H1 (cell line): Measurements from ENCODE around the gene MKNK2. TPM values are rescaled to one million over a fixed set of nuclear protein-coding genes. Genes with fewer than 3 reads are reported as not detected.

ENCODE experiments used
- CTCF ChIA-PET: fragments of 300-600 bp; sonication (Branson Sonifier 250); formaldehyde crosslinking; loops from one replicate; lab custom pipeline; 2021; ENCODE audit not compliant: partially characterized antibody; lab: Charles Lee
- POLR2A ChIA-PET: fragments of 300-600 bp; sonication (Branson Sonifier 250); formaldehyde crosslinking; loops from one replicate; lab custom pipeline; 2021; ENCODE audit warnings: inconsistent platforms; ENCODE audit not compliant: partially characterized antibody; lab: Charles Lee
- DNase-seq, 2 experiments: peaks; one replicate each; pipeline versions ENCODE4 v3.0.0 to v3.0.0-alpha.2; 2010 to 2022; ENCODE audit warnings: low spot score in 2 of 2, low read depth in 1 of 2, mixed read lengths in 1 of 2
- FAIRE-seq: peaks from 2 replicates; lab custom pipeline; 2011; peaks lifted over from hg19 to GRCh38; lab: Jason Lieb, UNC
- H2AFZ ChIP-seq: 2 replicates; pipeline ENCODE4 v1.8.1; 2012; ENCODE audit warnings: low read length, inconsistent platforms
- H2AK5ac ChIP-seq: 2 replicates; pipeline ENCODE4 v1.6.1; 2013; ENCODE audit warnings: low read depth, low read length
- H2BK120ac ChIP-seq: replicated peaks from 2 replicates; pipeline ENCODE3; 2013; ENCODE audit warnings: low read depth, low read length, inconsistent platforms
- H2BK12ac ChIP-seq: 2 replicates; pipeline ENCODE4 v1.6.1; 2013; ENCODE audit warnings: low read depth, low read length
- H2BK15ac ChIP-seq: 2 replicates; pipeline ENCODE4 v1.6.1; 2013; ENCODE audit warnings: low read length
- H2BK20ac ChIP-seq: 2 replicates; pipeline ENCODE4 v1.6.1; 2013; ENCODE audit warnings: low read length
- H2BK5ac ChIP-seq: 2 replicates; pipeline ENCODE4 v1.6.1; 2013; ENCODE audit warnings: low read depth, low read length
- H3K14ac ChIP-seq: 2 replicates; pipeline ENCODE4 v1.6.1; 2013; ENCODE audit warnings: inconsistent platforms; ENCODE audit not compliant: insufficient read length
- H3K18ac ChIP-seq: 2 replicates; pipeline ENCODE4 v1.6.1; 2013; ENCODE audit warnings: low read length; ENCODE audit errors: extremely low read depth
- H3K23ac ChIP-seq: 2 replicates; pipeline ENCODE4 v1.6.1; 2013; ENCODE audit warnings: inconsistent platforms; ENCODE audit not compliant: insufficient read length
- H3K23me2 ChIP-seq: 2 replicates; pipeline ENCODE4 v1.6.1; 2013; ENCODE audit warnings: low read depth, low read length
- H3K27ac ChIP-seq: 2 replicates; pipeline ENCODE4 v1.6.1; 2011; ENCODE audit warnings: low read depth, low read length, inconsistent platforms
- H3K27me3 ChIP-seq, 4 experiments: replicated peaks in 1 of 4; 1 replicate in 1 of 4; 2 replicates in 3 of 4; pipeline versions ENCODE4 v1.6.1 to v1.8.1; 2011 to 2013; ENCODE audit warnings: low read length in 3 of 4, mild to moderate bottlenecking in 3 of 4, inconsistent platforms in 2 of 4, mixed read lengths in 2 of 4, moderate library complexity in 1 of 4; ENCODE audit not compliant: control insufficient read depth in 3 of 4, insufficient read depth in 3 of 4; ENCODE audit errors: extremely low read depth in 1 of 4
- H3K36me3 ChIP-seq, 4 experiments: 2 replicates each; pipeline versions ENCODE4 v1.6.1 to v1.8.1; 2011 to 2013; ENCODE audit warnings: mild to moderate bottlenecking in 4 of 4, low read length in 3 of 4, moderate library complexity in 2 of 4, control low read depth in 1 of 4, inconsistent platforms in 1 of 4; ENCODE audit not compliant: insufficient read depth in 4 of 4, control insufficient read depth in 2 of 4
- H3K4ac ChIP-seq: replicated peaks from 2 replicates; pipeline ENCODE3; 2013; ENCODE audit warnings: low read length, low read depth, mixed read lengths, inconsistent platforms; ENCODE audit not compliant: insufficient read length
- H3K4me1 ChIP-seq, 4 experiments: replicated peaks in 1 of 4; 1 replicate in 1 of 4; 2 replicates in 3 of 4; pipeline versions ENCODE4 v1.6.1 to v1.8.1; 2011 to 2013; ENCODE audit warnings: low read length in 3 of 4, inconsistent platforms in 2 of 4, mixed read lengths in 1 of 4; ENCODE audit not compliant: insufficient read depth in 4 of 4, control insufficient read depth in 3 of 4
- H3K4me2 ChIP-seq, 2 experiments: 2 replicates each; pipeline versions ENCODE4 v1.6.1 to v1.8.1; 2011 to 2013; ENCODE audit warnings: low read depth in 2 of 2, low read length in 2 of 2, control low read depth in 1 of 2, inconsistent platforms in 1 of 2, mild to moderate bottlenecking in 1 of 2; ENCODE audit not compliant: insufficient read depth in 1 of 2
- H3K4me3 ChIP-seq, 4 experiments: fragments of 200-600, 300-600 bp in 1 of 4; sonication (generic), shearing (Covaris generic), sonication (Bioruptor Twin) in 1 of 4; 2 replicates each; pipeline versions ENCODE4 v1.5.1 to v1.8.1; 2011 to 2016; ENCODE audit warnings: low read length in 4 of 4, low read depth in 3 of 4, control low read depth in 2 of 4, inconsistent platforms in 2 of 4, mild to moderate bottlenecking in 2 of 4, mixed read lengths in 1 of 4, moderate library complexity in 1 of 4; ENCODE audit not compliant: insufficient read depth in 2 of 4; ENCODE audit errors: extremely low read depth in 1 of 4
- H3K56ac ChIP-seq: replicated peaks from 2 replicates; pipeline ENCODE3; 2013; ENCODE audit warnings: low read depth, mild to moderate bottlenecking, mixed read lengths, low read length, inconsistent platforms; ENCODE audit not compliant: insufficient read length
- H3K79me1 ChIP-seq: 2 replicates; pipeline ENCODE4 v1.6.1; 2013; ENCODE audit warnings: low read depth, low read length, control low read depth
- H3K79me2 ChIP-seq, 2 experiments: 2 replicates each; pipeline versions ENCODE4 v1.6.1 to v1.8.1; 2012 to 2013; ENCODE audit warnings: low read length in 2 of 2, mild to moderate bottlenecking in 2 of 2, inconsistent platforms in 1 of 2; ENCODE audit not compliant: insufficient read depth in 2 of 2, control insufficient read depth in 1 of 2
- H3K9ac ChIP-seq, 4 experiments: replicated peaks in 1 of 4; 1 replicate in 1 of 4; 2 replicates in 3 of 4; pipeline versions ENCODE4 v1.6.1 to v1.8.1; 2011 to 2013; ENCODE audit warnings: low read depth in 3 of 4, low read length in 3 of 4, control low read depth in 2 of 4, mild to moderate bottlenecking in 2 of 4, moderate library complexity in 2 of 4, inconsistent platforms in 1 of 4; ENCODE audit errors: extremely low read depth in 1 of 4
- H3K9me3 ChIP-seq, 2 experiments: 2 replicates each; pipeline versions ENCODE4 v1.6.1 to v1.8.1; 2012 to 2013; ENCODE audit warnings: mild to moderate bottlenecking in 2 of 2, moderate library complexity in 2 of 2, control low read depth in 1 of 2, inconsistent platforms in 1 of 2, low read depth in 1 of 2, low read length in 1 of 2, mixed read lengths in 1 of 2; ENCODE audit not compliant: insufficient read depth in 2 of 2
- H4K20me1 ChIP-seq, 2 experiments: replicated peaks in 1 of 2; 2 replicates each; pipeline versions ENCODE3 to v1.8.1; 2011 to 2013; ENCODE audit warnings: inconsistent platforms in 2 of 2, low read length in 2 of 2, mild to moderate bottlenecking in 1 of 2; ENCODE audit not compliant: insufficient read depth in 2 of 2, control insufficient read depth in 1 of 2
- H4K5ac ChIP-seq: 2 replicates; pipeline ENCODE4 v1.6.1; 2013; ENCODE audit warnings: low read length, low read depth, mixed read lengths, inconsistent platforms; ENCODE audit not compliant: insufficient read length
- H4K8ac ChIP-seq: 2 replicates; pipeline ENCODE4 v1.8.0; 2013; ENCODE audit warnings: mild to moderate bottlenecking, moderate library complexity, low read length, inconsistent platforms; ENCODE audit not compliant: insufficient read depth; ENCODE audit errors: extremely low read depth
- H4K91ac ChIP-seq: replicated peaks from 2 replicates; pipeline ENCODE3; 2013; ENCODE audit warnings: low read length, mixed read lengths, inconsistent platforms; ENCODE audit not compliant: insufficient read length
- CHD1 ChIP-seq: IDR thresholded peaks from 2 replicates; pipeline ENCODE4 v1.6.1; 2012; ENCODE audit warnings: low read depth, low read length, improper control_type of control experiment
- KDM4A ChIP-seq: IDR thresholded peaks from one replicate; pipeline ENCODE4 v1.7.1; 2012; ENCODE audit warnings: low read depth, mild to moderate bottlenecking, moderate library complexity, low read length, inconsistent platforms; ENCODE audit not compliant: severe bottlenecking
- RNF2 ChIP-seq: fragments of 200-900, 300-1000 bp; sonication (generic); IDR thresholded peaks from 2 replicates; pipeline ENCODE4 v1.7.1; 2016; ENCODE audit warnings: borderline replicate concordance, low read depth, mild to moderate bottlenecking, antibody characterized with exemption, low read length; ENCODE audit not compliant: poor library complexity, severe bottlenecking; ENCODE audit errors: missing control alignments
- SIN3A ChIP-seq, 2 experiments: IDR thresholded peaks in 1 of 2; conservative IDR thresholded peaks in 1 of 2; 2 replicates each; pipeline ENCODE4 v1.6.1; 2011 to 2012; ENCODE audit warnings: low read length in 2 of 2, improper control_type of control experiment in 1 of 2, low read depth in 1 of 2, mild to moderate bottlenecking in 1 of 2
- SP2 ChIP-seq: IDR thresholded peaks from 2 replicates; pipeline ENCODE4 v1.6.1; 2012; ENCODE audit warnings: mild to moderate bottlenecking, low read length, inconsistent platforms
- SRF ChIP-seq: IDR thresholded peaks from 2 replicates; pipeline ENCODE4 v1.6.1; 2011; ENCODE audit warnings: mild to moderate bottlenecking, low read depth, low read length, moderate library complexity
- WGBS, 2 experiments: shearing (Covaris generic) in 1 of 2; methylation state at CpG; one replicate each; pipeline versions ENCODE4 v1.1.6 to v1.1.7; 2013 to 2015; ENCODE audit warnings: low lambda C conversion rate in 2 of 2, mixed read lengths in 2 of 2, inconsistent platforms in 1 of 2, low coverage in 1 of 2, missing lambda C conversion rate in 1 of 2; ENCODE audit not compliant: insufficient replicate concordance in 2 of 2, insufficient coverage in 1 of 2, insufficient read length in 1 of 2; ENCODE audit errors: extremely low coverage in 1 of 2, missing lambda C conversion rate in 1 of 2; 5-methylcytosine and 5-hydroxymethylcytosine counted together
- polyA plus RNA-seq, 7 experiments: library from polyadenylated mRNA; depleted of rRNA in 3 of 7; stranded (reverse) in 5 of 7; unstranded in 2 of 7; fragments of >200 nt in 5 of 7; fragments of 200-250 nt in 2 of 7; gene quantifications; 1 replicate in 5 of 7; 2 replicates in 1 of 7; 4 replicates in 1 of 7; pipeline versions ENCODE4 v1.2.1 to v1.2.3, GENCODE V29; 2011 to 2013; ENCODE audit warnings: missing spikeins in 2 of 7, mixed read lengths in 2 of 7
- total RNA-seq: library from RNA; stranded (reverse); fragmentation: NEBNext Ultra II Directional; extraction: Animal tissue kit (Norgen Biotek cat#: 25700); gene quantifications from 2 replicates; pipeline ENCODE4 v1.2.1, GENCODE V29; 2021

Gene MKNK2
- total and polyA plus RNA-seq, 2 of the 8 experiments (the other 6 are each of a cell fraction or from before 2014, with no cell fraction given): 163 to 166 TPM

DNA sequence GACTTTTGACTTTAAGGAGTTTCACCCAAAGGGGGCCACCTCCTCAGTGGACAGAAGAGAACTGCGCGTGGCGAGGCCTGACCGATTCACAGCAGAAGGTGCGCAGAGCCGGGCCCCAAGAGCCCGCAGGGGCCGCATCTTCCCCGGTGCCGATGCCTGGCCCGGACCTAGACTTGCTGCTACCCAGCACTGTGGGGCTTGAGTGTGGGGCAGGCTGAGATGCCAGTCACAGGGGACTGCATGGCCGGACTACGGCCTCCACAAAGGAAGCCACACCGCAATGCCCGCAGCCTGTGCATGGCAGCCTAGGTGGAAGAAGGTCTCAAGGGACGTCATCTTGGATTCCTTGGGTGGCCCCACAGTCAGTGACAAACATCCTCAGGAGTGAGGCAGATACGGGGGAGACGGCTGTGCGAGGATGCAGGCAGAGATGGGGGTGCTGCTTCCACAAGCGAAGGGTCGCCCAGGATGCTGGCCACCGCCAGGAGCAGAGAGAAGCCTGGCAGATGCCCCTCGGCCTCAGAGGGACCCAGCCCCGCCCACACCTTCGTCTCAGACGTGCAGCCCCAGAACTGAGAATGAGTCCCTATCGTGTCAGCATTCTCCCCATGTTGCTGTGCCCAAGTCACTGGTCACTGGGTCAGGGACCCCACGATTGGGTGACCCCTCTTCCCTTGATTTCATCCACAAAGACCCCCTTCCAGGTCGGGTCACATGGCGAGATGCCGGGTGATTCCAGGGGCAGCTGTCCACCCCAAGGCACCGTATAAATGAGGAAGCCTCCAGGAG, 28.2 kb upstream of the MKNK2 start:
- no peaks in the 10 kb centered on the region for H4K20me1 ChIP-seq
- no peak overlapping the region for H3K4me3 ChIP-seq
- no peaks in the 10 kb centered on the region for H3K23me2 ChIP-seq
- no peak overlapping the region for H3K18ac ChIP-seq
- H4K91ac ChIP-seq: no peak overlapping the region
- no peak overlapping the region for H3K56ac ChIP-seq
- no peaks in the 10 kb centered on the region; a peak in 2 of 8 replicates for H3K36me3 ChIP-seq
- no peak overlapping the region for H2BK120ac ChIP-seq
- no peak overlapping the region for H4K5ac ChIP-seq
- ChIA-PET POLR2A (interaction anchor here (1.1 kb wide), 1 partner anchor 16 kb away, joined by 3 read pairs; no protein-coding TSS in a partner anchor), CTCF (interaction anchor here (2.0 kb wide), 1 partner anchor 9 kb away, joined by 4 read pairs; no protein-coding TSS in a partner anchor)
- H3K27ac ChIP-seq: no peak overlapping the region
- WGBS, 2 experiments: 92% methylated on average over 32 of the region's 32 CpGs; no CpG with 5 or more reads in 1 of the 2 experiments
- no peak overlapping the region for H3K4ac ChIP-seq
- H3K79me1 ChIP-seq: no peaks in the 10 kb centered on the region
- H2AFZ ChIP-seq: no peak overlapping the region
- no peak overlapping the region for H2BK20ac ChIP-seq
- no peak overlapping the region for H2AK5ac ChIP-seq
- H2BK5ac ChIP-seq: no peak overlapping the region
- H3K27me3 ChIP-seq: no peaks in the 10 kb centered on the region
- no peak overlapping the region for H2BK12ac ChIP-seq
- DNase-seq (no peak), FAIRE-seq (no peak)
- H3K23ac ChIP-seq: no peak overlapping the region
- no peaks in the 10 kb centered on the region for H3K9me3 ChIP-seq
- H4K8ac ChIP-seq: no peak overlapping the region
- H3K14ac ChIP-seq: no peak overlapping the region
- no peaks in the 10 kb centered on the region for H3K4me1 ChIP-seq
- H2BK15ac ChIP-seq: no peak overlapping the region
- no peaks in the 10 kb centered on the region for H3K79me2 ChIP-seq
- H3K4me2 ChIP-seq: no peak overlapping the region
- TF ChIP-seq KDM4A: no peak
- no peak for TF ChIP-seq SP2
- no peak for TF ChIP-seq RNF2
- TF ChIP-seq SRF: no peak
- TF ChIP-seq SIN3A (conservative IDR thresholded peaks at IDR 0.05 in 1 of 2, IDR thresholded peaks at IDR 0.05 in 1 of 2; ENCODE audit: low read depth in 1 of 2, low read length in 2 of 2): no peak
- TF ChIP-seq CHD1: no peak
- H3K9ac ChIP-seq: no peak overlapping the region
